Activated CD4-positive, CD25-positive, alpha-beta regulatory T cell treated with anti-CD3 and anti-CD28 coated beads, Interleukin-2, amount 50 U/mL, for 24 hours (primary cell): ENCODE results near the gene CLRN2.
"Not testable (repeated sequence)": the region's sequence is repeated elsewhere in the genome, so short reads cannot be mapped to it uniquely, and the experiment has no call there.

Source experiments
- ATAC-seq, 2 donors: fragments of 150-1000 bp; cut with Tn5 transposase; one replicate each; pipeline ENCODE4 v1.10.0; 2021; ENCODE audit warnings: mild to moderate bottlenecking in 1 of 2, moderate library complexity in 1 of 2

CLRN2 gene

DNA sequence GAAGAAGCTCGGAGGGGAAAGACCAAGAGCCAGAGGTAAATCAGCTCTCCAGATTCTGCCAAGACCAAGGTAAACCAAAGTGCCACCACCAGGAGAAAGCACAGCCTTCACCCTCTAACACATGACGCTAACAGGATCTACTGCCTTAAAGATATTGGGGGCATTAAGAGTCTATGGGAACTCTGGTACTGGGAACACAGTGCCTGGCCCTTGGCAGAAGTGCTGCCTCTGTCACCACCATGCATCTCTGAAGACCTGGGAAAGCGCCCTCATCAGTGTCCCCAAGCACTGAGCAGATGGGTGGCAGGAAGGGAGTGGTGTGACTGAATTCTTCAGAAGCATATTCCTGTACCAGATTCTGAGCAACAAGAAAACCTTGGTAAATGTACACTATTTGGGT lies 4.4 kb upstream of the CLRN2 start:
- ATAC-seq, result no peak

- no peak for ATAC-seq
Observed at GRCh38 chr4:17511051-17511450, 3.9 kb upstream of the CLRN2 start.

- ATAC-seq, result peak; percentile 71
Observed at GRCh38 chr4:17511509-17511949, 3.4 kb upstream of the CLRN2 start.

GRCh38 chr4:17511950-17512795 lies 2.8 kb upstream of the CLRN2 start, which contains the start of gene QDPR:
QDPR (minus strand) TSS chr4:17512090; CDS start chr4:17512054, 36 bp downstream.
- ATAC-seq, result peak; percentile 92 to 95

DNA sequence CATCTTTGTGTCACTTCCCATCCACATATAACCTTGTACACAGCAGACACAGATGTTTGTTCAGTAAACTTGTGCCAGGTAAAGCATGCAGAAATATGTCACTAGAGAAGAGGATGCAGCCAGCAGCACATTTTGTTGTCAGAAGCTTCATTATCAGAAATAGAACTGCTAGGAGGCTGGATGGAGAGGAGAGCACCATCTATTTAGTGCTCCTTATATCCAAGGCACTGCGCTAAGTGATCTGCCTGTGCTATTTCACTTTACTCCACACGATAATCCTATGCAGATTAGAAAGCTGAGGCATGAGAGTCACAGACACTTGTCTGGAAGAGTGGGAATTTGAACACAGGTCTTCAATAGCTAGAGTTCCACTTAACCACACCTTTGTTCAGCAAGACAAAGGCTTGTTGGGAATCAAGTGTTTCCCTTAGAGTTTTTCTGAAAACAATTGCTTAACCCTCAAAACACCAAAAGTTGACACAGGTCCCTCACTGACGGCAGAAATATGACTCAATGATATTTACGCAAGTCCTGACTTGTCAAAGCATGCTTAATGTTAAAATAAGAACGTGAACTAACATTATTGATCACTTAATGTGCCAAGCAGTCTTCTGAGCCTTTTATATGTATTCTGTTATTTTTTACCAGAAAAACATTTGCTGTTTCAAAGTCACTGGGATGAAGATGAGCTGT lies 1.8 kb upstream of the CLRN2 start:
- no peak for ATAC-seq

DNA sequence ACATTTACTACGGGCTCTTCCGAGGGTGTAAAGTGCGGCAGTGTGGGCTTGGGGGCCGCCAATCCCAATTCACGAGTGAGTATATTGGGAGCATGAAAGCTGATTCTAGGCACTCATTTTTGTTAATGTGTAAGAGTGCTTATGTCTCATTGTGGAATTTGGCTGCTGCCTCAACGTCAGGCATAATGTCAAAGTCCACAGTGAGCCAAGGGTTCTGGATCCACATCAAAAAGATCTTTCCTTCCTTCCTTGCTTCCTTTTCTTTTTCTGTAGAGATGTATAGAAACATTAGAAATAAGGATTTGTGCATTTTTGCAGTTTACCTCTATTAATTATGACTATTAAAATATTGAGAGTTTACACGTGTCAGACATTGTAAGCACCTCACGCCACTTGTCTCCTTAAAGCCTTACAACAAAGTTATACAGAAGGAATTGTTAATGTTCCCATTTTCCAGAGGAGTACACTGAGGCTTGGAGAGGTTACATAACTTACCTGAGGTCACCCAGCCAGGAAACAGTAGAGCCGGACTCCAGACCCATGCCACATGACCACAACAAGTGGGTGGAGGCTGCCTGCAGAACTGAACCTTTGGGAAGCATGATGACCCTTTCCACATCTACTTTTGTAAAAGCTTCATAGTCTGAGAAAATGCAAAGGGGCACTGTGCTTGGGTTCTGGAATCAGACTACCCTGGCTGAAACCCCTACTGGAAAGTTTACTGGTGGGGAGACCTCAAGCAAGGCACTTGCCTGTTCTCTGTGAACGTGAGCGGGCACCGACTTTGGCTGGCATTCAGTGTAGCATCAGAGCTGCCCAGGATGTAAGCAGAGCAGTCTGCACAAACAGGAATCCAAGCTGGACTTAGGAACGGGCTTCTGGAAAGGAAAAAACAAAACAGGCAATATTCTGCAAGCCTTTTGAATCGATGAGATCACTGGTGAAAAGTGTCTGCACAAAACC lies 761 bp downstream of the CLRN2 start:
- ATAC-seq, result no peak

DNA sequence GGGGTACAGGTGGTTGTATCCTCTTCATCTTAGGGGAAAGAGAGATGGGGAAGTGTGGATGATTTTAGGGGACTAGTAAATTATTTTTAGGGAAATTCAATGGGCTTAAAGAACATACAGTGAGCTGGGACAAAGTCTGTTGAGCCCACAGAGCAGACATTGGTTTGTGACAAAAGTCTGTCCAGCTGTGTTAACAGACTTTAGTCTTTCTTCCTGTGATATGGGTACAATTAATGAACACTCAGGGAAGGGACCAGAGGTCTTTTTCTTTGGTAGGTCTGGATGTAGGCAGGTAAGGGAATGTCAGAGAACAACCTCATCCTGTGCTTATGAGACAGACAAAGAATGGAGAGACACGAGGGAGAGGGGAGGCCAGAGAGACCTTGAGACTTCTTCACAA lies 2.0 kb downstream of the CLRN2 start:
- ATAC-seq, result no peak

DNA sequence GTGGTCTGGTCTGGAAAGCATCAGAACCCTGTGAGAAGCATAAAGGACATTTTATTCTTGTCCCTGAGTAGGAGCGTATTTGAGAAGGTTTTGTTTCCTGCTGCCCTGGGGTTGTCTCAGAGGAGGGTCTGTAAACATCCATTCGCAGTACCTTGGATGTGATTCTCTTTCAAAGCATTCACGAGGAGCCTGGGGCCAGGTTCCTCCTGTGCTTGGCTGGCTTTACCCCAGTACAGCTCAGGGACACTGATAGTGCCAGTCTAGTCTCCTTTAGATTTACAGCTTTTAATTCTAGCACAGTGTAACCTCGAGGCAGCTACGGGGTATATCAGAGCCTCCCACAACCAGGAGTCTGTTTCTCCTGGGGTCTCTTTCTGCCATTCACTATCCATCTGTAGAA lies 2.7 kb downstream of the CLRN2 start:
- no peak for ATAC-seq

DNA sequence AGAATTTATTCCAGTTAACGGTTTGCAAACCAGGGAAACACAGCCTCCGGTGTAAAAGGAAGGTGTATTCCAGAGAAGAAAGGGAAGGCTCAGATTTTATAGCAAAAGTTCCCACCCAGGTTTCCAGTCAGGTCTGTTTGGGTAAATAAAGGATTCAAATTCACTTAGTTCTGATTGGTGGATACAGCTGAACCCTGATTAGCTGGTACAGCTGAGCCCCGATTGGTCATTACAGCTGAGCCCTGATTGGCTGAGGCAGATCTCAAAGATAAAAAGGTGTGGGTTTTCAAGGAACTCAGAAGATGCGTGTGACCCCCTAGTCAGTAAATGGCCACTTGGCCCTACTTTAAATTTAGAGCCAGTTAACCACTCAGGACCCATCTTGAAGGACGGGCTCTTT lies 6.6 kb downstream of the CLRN2 start:
- ATAC-seq, result no peak

GRCh38 chr4:17523662-17524061 lies 8.7 kb downstream of the CLRN2 start:
- ATAC-seq, result no peak

GRCh38 chr4:17526695-17527477 lies 11.9 kb downstream of the CLRN2 start:
- no peak for ATAC-seq

- no peak for ATAC-seq
Observed at GRCh38 chr4:17528551-17529165, 13.7 kb downstream of the CLRN2 start.

GRCh38 chr4:17531538-17532285 lies 16.7 kb downstream of the CLRN2 start:
- no peak for ATAC-seq

GRCh38 chr4:17534705-17535104 lies 19.7 kb downstream of the CLRN2 start:
- no peak for ATAC-seq

- peak in 1 of 2 donors; percentile 45 for ATAC-seq
Observed at GRCh38 chr4:17535242-17535641, 20.3 kb downstream of the CLRN2 start.

DNA sequence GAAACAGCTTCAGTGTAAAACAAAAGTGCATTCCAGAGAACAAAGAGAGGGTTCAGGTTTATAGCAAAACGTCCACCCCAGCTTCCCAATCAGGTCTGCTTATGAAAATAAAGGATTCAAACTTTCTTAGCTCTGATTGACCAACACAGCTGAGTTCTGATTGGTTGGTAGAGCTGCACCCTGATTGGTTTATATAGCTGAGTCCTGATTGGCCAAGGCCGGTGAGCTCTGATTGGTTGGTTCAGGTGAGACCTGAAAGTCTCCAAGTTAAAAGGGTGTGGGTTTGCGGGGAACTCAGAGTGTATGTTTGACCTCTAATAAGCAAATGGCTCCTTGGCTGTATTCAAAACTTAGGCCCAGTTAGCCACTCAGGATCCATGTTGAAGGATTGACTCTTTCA lies 20.9 kb downstream of the CLRN2 start:
- ATAC-seq, result no peak

DNA sequence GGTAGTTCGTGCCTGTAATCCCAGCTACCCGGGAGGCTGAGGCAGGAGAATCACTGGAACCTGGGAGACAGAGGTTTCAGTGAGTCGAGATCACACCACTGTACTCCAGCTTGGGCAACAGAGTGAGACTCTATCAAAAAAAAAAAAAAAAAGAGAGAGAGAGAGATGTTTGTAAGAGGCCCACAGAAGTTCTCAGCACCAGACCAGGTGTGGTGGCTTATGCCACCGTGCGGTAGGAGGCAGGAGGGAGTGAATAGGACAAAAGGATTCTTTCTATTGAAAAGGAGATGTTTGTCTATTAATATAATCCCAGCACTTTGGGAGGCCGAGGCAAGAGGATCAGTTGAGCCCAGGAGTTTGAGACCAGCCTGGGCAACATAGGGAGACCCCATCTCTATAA lies 22.1 kb downstream of the CLRN2 start:
- ATAC-seq, result not testable (repeated sequence)

GRCh38 chr4:17544205-17544604 lies 29.2 kb downstream of the CLRN2 start:
- no peak for ATAC-seq

GRCh38 chr4:17544831-17545234 lies 29.9 kb downstream of the CLRN2 start:
- ATAC-seq, result no peak

GRCh38 chr4:17545374-17546140 lies 30.6 kb downstream of the CLRN2 start:
- no peak for ATAC-seq
